NB4 (cell line): Measurements from ENCODE around the gene TAPT1.

Source experiments
- POLR2A ChIP-seq: IDR thresholded peaks from 2 replicates; pipeline ENCODE4 v1.6.1; 2011; ENCODE audit warnings: mild to moderate bottlenecking; ENCODE audit not compliant: insufficient read length; ENCODE audit errors: extremely low read depth
- TF ChIP-seq, protein P1 (sequence below): IDR thresholded peaks from one replicate; pipeline ENCODE4 v1.5.1; 2012; ENCODE audit warnings: low read depth, low read length

DNA sequence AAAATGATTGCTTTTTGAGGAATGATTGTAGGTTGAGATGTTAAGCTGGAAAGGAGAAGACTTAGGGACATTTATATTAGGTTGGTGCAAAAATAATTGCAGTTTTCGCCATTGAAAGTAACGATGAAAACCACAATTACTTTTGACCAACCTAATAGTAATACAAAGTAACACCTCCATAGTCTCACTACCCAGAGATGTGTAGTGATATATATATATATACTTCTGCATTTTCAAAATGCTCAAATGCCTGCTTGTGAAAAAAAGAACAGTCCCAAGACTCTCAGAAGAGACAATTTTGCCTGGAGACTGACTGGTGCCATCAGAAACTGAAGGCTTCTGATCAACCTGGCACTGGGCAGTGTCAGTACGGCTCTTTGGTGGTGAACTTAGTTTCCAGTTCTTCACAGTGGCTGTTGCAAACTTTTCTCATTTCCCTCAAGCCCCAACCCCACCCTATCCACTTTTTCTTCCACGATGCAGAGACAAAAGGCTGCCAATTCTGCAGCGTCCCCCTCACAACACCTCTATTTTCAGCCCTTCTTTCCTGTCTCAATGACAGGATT lies 35.1 kb upstream of the TAPT1 start:
- TF ChIP-seq, protein P1, sequence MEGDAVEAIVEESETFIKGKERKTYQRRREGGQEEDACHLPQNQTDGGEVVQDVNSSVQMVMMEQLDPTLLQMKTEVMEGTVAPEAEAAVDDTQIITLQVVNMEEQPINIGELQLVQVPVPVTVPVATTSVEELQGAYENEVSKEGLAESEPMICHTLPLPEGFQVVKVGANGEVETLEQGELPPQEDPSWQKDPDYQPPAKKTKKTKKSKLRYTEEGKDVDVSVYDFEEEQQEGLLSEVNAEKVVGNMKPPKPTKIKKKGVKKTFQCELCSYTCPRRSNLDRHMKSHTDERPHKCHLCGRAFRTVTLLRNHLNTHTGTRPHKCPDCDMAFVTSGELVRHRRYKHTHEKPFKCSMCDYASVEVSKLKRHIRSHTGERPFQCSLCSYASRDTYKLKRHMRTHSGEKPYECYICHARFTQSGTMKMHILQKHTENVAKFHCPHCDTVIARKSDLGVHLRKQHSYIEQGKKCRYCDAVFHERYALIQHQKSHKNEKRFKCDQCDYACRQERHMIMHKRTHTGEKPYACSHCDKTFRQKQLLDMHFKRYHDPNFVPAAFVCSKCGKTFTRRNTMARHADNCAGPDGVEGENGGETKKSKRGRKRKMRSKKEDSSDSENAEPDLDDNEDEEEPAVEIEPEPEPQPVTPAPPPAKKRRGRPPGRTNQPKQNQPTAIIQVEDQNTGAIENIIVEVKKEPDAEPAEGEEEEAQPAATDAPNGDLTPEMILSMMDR = no peak
- TF ChIP-seq POLR2A = no peak
